GM18511 (cell line): ENCODE measurements around the gene CEP72.

ENCODE experiments used
- ATAC-seq: cut with Tn5 transposase; IDR thresholded peaks from one replicate; pipeline ENCODE4 v1.9.1; 2021; ENCODE audit warnings: mild to moderate bottlenecking, moderate library complexity; ENCODE audit not compliant: unreplicated experiment

The CEP72 gene

GRCh38 chr5:652023-652515 lies 39.9 kb downstream of the CEP72 start:
- ATAC-seq = no peak

GRCh38 chr5:652773-653350 lies 40.7 kb downstream of the CEP72 start:
- no peak for ATAC-seq

- ATAC-seq = no peak
These were observed 42.1 kb downstream of the CEP72 start for GRCh38 chr5:654071-654778.

- no peak for ATAC-seq
These were observed 43.3 kb downstream of the CEP72 start for GRCh38 chr5:655406-655805.

- ATAC-seq = no peak
These were observed 45.4 kb downstream of the CEP72 start for GRCh38 chr5:657570-657969.

GRCh38 chr5:658103-658502 lies 46.0 kb downstream of the CEP72 start:
- ATAC-seq = no peak

GRCh38 chr5:659496-660263 lies 47.5 kb downstream of the CEP72 start:
- ATAC-seq = no peak

GRCh38 chr5:660491-661030 lies 48.4 kb downstream of the CEP72 start:
- no peak for ATAC-seq

GRCh38 chr5:661891-662750 lies 50.0 kb downstream of the CEP72 start:
- ATAC-seq = no peak

- no peak for ATAC-seq
These were observed 50.8 kb downstream of the CEP72 start for GRCh38 chr5:662751-663435.

GRCh38 chr5:663436-664342 lies 51.5 kb downstream of the CEP72 start:
- no peak for ATAC-seq

GRCh38 chr5:664343-664993 lies 52.3 kb downstream of the CEP72 start:
- ATAC-seq = no peak

GRCh38 chr5:664994-665360 lies 52.8 kb downstream of the CEP72 start:
- no peak for ATAC-seq

GRCh38 chr5:665541-665955 lies 53.4 kb downstream of the CEP72 start:
- ATAC-seq = no peak

- no peak for ATAC-seq
These were observed 54.0 kb downstream of the CEP72 start for GRCh38 chr5:665956-666711.

- ATAC-seq = no peak
These were observed 54.8 kb downstream of the CEP72 start for GRCh38 chr5:666816-667498.

- no peak for ATAC-seq
These were observed 56.3 kb downstream of the CEP72 start for GRCh38 chr5:668283-668995.
